Keratinocyte (primary cell): ENCODE data around the gene GTPBP1. TPM values are rescaled to one million over a fixed set of nuclear protein-coding genes. Genes with fewer than 3 reads are reported as not detected.

Source experiments
- DNase-seq: peaks from one replicate; pipeline ENCODE4 v3.0.0-alpha.2; 2011; ENCODE audit warnings: low read depth, missing footprints, low spot score
- FAIRE-seq: peaks from 2 replicates; lab custom pipeline; 2011; peaks lifted over from hg19 to GRCh38; lab: Jason Lieb, UNC
- H2AFZ ChIP-seq: 2 replicates; pipeline ENCODE4 v1.6.0; 2012; ENCODE audit warnings: low read length, control low read depth, inconsistent platforms; ENCODE audit not compliant: control insufficient read depth
- H3K27ac ChIP-seq: 2 replicates; pipeline ENCODE4 v1.5.1; 2011; ENCODE audit warnings: low read length; ENCODE audit not compliant: control insufficient read depth, insufficient read depth
- H3K27me3 ChIP-seq: 3 replicates; pipeline ENCODE4 v1.6.0; 2011; ENCODE audit warnings: low read length; ENCODE audit not compliant: control insufficient read depth, insufficient read depth; ENCODE audit errors: extremely low read depth
- H3K36me3 ChIP-seq, 2 experiments: 2 replicates in 1 of 2; 3 replicates in 1 of 2; pipeline ENCODE4 v1.5.1; 2011; ENCODE audit warnings: low read length in 2 of 2, mild to moderate bottlenecking in 1 of 2; ENCODE audit not compliant: control insufficient read depth in 2 of 2, insufficient read depth in 2 of 2; ENCODE audit errors: extremely low read depth in 1 of 2
- H3K4me1 ChIP-seq: 3 replicates; pipeline ENCODE4 v1.5.1; 2011; ENCODE audit warnings: low read length; ENCODE audit not compliant: control insufficient read depth, insufficient read depth; ENCODE audit errors: extremely low read depth
- H3K4me2 ChIP-seq: 3 replicates; pipeline ENCODE4 v1.6.0; 2011; ENCODE audit warnings: low read depth, low read length; ENCODE audit not compliant: control insufficient read depth, insufficient read depth; ENCODE audit errors: extremely low read depth
- H3K4me3 ChIP-seq, 3 experiments: fragments of 200-600 bp in 1 of 3; sonication (generic) in 1 of 3; 2 replicates in 2 of 3; 3 replicates in 1 of 3; pipeline ENCODE4 v1.5.1; 2011 to 2016; ENCODE audit warnings: low read length in 3 of 3, mild to moderate bottlenecking in 3 of 3, control low read depth in 2 of 3, inconsistent platforms in 1 of 3, low read depth in 1 of 3, mixed read lengths in 1 of 3, mixed run types in 1 of 3, moderate library complexity in 1 of 3; ENCODE audit not compliant: control insufficient read depth in 2 of 3, insufficient read depth in 2 of 3; ENCODE audit errors: extremely low read depth in 1 of 3
- H3K79me2 ChIP-seq: 2 replicates; pipeline ENCODE4 v1.6.0; 2012; ENCODE audit warnings: low read length; ENCODE audit not compliant: control insufficient read depth, insufficient read depth
- H3K9ac ChIP-seq: 3 replicates; pipeline ENCODE4 v1.6.0; 2011; ENCODE audit warnings: low read length; ENCODE audit not compliant: control insufficient read depth, insufficient read depth; ENCODE audit errors: extremely low read depth
- H3K9me1 ChIP-seq: 3 replicates; pipeline ENCODE4 v1.6.0; 2011; ENCODE audit warnings: low read length; ENCODE audit not compliant: control insufficient read depth, insufficient read depth; ENCODE audit errors: extremely low read depth
- H3K9me3 ChIP-seq: 2 replicates; pipeline ENCODE4 v1.5.1; 2012; ENCODE audit warnings: low read depth, low read length; ENCODE audit not compliant: control insufficient read depth
- H4K20me1 ChIP-seq: 3 replicates; pipeline ENCODE4 v1.6.0; 2011; ENCODE audit warnings: low read length; ENCODE audit not compliant: control insufficient read depth, insufficient read depth; ENCODE audit errors: extremely low read depth
- EZH2 ChIP-seq: IDR thresholded peaks from one replicate; pipeline ENCODE4 v1.6.1; 2012; ENCODE audit warnings: inconsistent platforms, mild to moderate bottlenecking, low read length, moderate library complexity
- dilution Hi-C: fragments of 300-500 bp; cut with MboI; formaldehyde crosslinking; loops from one replicate; pipeline ENCODE4 v1.7.0; 2020; ENCODE audit warnings: low sequenced_read_pairs; ENCODE audit not compliant: extremely low pct_ligation_motif_present
- polyA plus RNA-seq, 5 experiments: library from polyadenylated mRNA; depleted of rRNA in 3 of 5; stranded (reverse) in 3 of 5; stranded (forward) in 1 of 5; unstranded in 1 of 5; fragments of >200 nt; gene quantifications; 1 replicate in 1 of 5; 2 replicates in 3 of 5; 3 replicates in 1 of 5; pipeline versions ENCODE4 v1.2.1 to v1.2.3, GENCODE V29; 2011 to 2012; ENCODE audit warnings: missing spikeins in 2 of 5, low read depth in 1 of 5, low replicate concordance in 1 of 5
- TF ChIP-seq, protein P1 (sequence below), 3 experiments: IDR thresholded peaks in 1 of 3; conservative IDR thresholded peaks in 1 of 3; optimal IDR thresholded peaks in 1 of 3; 2 replicates in 2 of 3; 3 replicates in 1 of 3; pipeline versions ENCODE3 to v1.5.1; 2011; ENCODE audit warnings: low read length in 3 of 3, mild to moderate bottlenecking in 3 of 3, moderate library complexity in 2 of 3, control low read depth in 1 of 3, inconsistent platforms in 1 of 3; ENCODE audit not compliant: insufficient read depth in 2 of 3; ENCODE audit errors: extremely low read depth in 1 of 3

GTPBP1 gene
- polyA plus RNA-seq, 1 donor (not counting 4 experiments of a cell fraction or from before 2014, with no cell fraction given): 16.3 TPM

DNA sequence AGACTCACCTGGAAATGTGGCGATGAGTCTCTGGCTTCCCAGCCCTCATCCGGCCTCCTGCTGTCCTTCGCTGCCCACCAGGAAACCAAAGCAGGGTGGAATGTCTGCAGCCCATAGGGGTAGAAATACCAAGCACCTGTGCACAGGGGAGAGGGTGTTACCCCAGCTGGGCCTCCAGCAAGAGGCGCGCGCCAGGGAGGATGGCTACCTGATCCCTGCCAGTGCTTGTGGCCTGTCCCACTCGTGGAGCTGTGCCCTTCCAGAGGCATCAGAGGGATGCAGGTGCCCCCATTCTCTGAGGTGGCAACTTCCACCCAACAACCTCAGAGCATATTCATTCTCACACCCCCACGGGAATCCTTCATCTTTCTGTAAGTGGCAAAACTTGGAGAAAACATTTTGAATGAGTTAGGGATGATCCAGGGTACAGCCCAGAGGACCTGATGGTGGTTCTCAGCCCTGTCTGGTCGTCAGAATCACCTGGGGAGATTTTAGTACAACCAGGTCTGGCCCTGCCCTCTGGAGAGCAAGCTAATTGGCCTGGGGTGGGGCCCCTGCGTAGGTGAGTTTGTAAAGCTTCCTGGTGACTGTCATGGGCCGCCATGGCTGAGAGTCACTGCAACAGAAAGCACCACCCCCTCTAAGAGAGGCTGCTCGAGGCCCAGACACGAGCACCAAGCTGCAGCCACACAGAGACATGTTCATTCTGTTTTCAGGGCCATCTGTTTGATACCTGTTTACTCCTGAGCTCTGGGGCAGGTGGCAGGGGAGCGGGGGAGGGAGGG, 40.1 kb downstream of the GTPBP1 start:
- Histone ChIP-seq H3K4me1 (peaks cover 18% of the 10 kb centered on the region), H3K27me3 (no peaks in the 10 kb centered on the region), H3K27ac (no peak overlapping the region), H3K4me3 (no peak overlapping the region), H3K4me2 (no peak overlapping the region), H4K20me1 (no peaks in the 10 kb centered on the region), H3K36me3 (peaks cover 34 to 53% of the 10 kb centered on the region in 2 experiments), H2AFZ (no peak overlapping the region), H3K9ac (no peak overlapping the region), H3K9me3 (no peaks in the 10 kb centered on the region), H3K79me2 (no peaks in the 10 kb centered on the region), H3K9me1 (no peaks in the 10 kb centered on the region)
- DNase-seq (no peak), FAIRE-seq (no peak)
- dilution Hi-C loops: no loop called here
- TF ChIP-seq EZH2: no peak
- TF ChIP-seq, protein P1, sequence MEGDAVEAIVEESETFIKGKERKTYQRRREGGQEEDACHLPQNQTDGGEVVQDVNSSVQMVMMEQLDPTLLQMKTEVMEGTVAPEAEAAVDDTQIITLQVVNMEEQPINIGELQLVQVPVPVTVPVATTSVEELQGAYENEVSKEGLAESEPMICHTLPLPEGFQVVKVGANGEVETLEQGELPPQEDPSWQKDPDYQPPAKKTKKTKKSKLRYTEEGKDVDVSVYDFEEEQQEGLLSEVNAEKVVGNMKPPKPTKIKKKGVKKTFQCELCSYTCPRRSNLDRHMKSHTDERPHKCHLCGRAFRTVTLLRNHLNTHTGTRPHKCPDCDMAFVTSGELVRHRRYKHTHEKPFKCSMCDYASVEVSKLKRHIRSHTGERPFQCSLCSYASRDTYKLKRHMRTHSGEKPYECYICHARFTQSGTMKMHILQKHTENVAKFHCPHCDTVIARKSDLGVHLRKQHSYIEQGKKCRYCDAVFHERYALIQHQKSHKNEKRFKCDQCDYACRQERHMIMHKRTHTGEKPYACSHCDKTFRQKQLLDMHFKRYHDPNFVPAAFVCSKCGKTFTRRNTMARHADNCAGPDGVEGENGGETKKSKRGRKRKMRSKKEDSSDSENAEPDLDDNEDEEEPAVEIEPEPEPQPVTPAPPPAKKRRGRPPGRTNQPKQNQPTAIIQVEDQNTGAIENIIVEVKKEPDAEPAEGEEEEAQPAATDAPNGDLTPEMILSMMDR (optimal IDR thresholded peaks at IDR 0.05 in 1 of 3, IDR thresholded peaks at IDR 0.05 in 1 of 3, conservative IDR thresholded peaks at IDR 0.05 in 1 of 3; ENCODE audit: extremely low read depth in 1 of 3, insufficient read depth in 2 of 3, low read length in 3 of 3): no peak

DNA sequence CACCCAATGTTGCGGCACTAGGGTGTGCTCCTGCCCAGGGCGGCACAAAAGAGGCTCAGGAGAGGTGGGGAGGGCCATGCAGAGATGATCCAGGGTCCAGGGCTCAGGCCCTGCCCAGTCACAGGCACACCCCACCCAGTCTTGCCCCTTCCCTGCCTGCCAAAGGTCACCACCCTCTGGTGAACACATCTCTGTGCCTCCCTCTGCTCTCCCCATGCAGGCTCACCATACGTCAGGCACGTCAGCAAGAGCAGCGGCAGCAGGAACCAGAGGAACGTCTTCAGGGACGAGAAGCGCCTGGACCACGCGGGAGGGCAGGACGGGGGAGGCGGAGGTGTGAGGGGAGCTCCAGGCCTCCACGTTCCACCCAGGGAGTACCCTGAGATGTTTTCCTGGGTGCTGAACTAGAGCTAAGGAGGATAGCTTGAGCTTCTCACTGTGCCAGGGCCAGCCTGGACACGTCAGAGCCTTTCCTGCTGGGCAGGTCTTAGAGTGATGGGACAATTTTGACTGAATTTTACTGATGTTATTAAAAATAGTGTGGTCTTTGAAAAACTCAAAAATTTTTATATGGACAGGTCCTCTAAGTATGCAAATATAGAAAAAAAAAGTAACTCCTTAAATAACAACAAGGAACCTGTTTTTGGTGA, 42.9 kb downstream of the GTPBP1 start:
- TF ChIP-seq, protein P1 (optimal IDR thresholded peaks at IDR 0.05 in 1 of 3, IDR thresholded peaks at IDR 0.05 in 1 of 3, conservative IDR thresholded peaks at IDR 0.05 in 1 of 3; ENCODE audit: extremely low read depth in 1 of 3, insufficient read depth in 2 of 3, low read length in 3 of 3): no peak
- no peak for TF ChIP-seq EZH2
- FAIRE-seq: peak; percentile 83

More for the DNA sequence above, 42.9 kb downstream of the GTPBP1 start:
- no peaks in the 10 kb centered on the region for H4K20me1 ChIP-seq
- no peaks in the 10 kb centered on the region for H3K9me3 ChIP-seq
- H2AFZ ChIP-seq: peak overlapping the region; percentile 44
- peak overlapping the region; percentile 37 for H3K27ac ChIP-seq
- H3K79me2 ChIP-seq: peaks cover 2% of the 10 kb centered on the region
- H3K4me3 ChIP-seq: no peak overlapping the region
- H3K4me2 ChIP-seq: peak overlapping the region; percentile 68
- H3K27me3 ChIP-seq: no peaks in the 10 kb centered on the region
- H3K4me1 ChIP-seq: peaks cover 31% of the 10 kb centered on the region
- dilution Hi-C loops: no loop called here
- H3K9me1 ChIP-seq: no peaks in the 10 kb centered on the region
- no peak overlapping the region for H3K9ac ChIP-seq
- no peak for DNase-seq
- peaks cover 30 to 40% of the 10 kb centered on the region in 2 experiments for H3K36me3 ChIP-seq
